Transverse colon (tissue), 4 donors: Measurements from ENCODE around the gene UBE2E2. TPM values are rescaled to one million over a fixed set of nuclear protein-coding genes. Genes with fewer than 3 reads are reported as not detected.

Source experiments
- DNase-seq: peaks from one replicate; pipeline ENCODE4 v3.0.0-alpha.2; 2019
- H3K27ac ChIP-seq, 4 donors: fragments of 200-600 bp; sonication (generic); 2 replicates each; pipeline ENCODE4 v1.5.1; 2016 to 2018; ENCODE audit warnings: inconsistent platforms in 4 of 4
- H3K27me3 ChIP-seq: fragments of 200-600 bp; sonication (generic); 2 replicates; pipeline ENCODE4 v1.5.1; 2017; ENCODE audit warnings: inconsistent platforms
- H3K36me3 ChIP-seq, 4 donors: fragments of 200-600 bp; sonication (generic); 2 replicates each; pipeline ENCODE4 v1.5.1; 2017 to 2019; ENCODE audit warnings: inconsistent platforms in 4 of 4
- H3K4me1 ChIP-seq, 4 donors: fragments of 200-600 bp; sonication (generic); 2 replicates each; pipeline ENCODE4 v1.5.1; 2017 to 2020; ENCODE audit warnings: inconsistent platforms in 4 of 4
- H3K4me3 ChIP-seq, 4 donors: fragments of 200-600 bp; sonication (generic); 1 replicate in 1 of 4; 2 replicates in 3 of 4; pipeline versions ENCODE4 v1.5.1 to v1.6.1; 2017 to 2019; ENCODE audit warnings: inconsistent platforms in 4 of 4
- H3K9me3 ChIP-seq, 2 donors: fragments of 200-600 bp; sonication (generic); 2 replicates each; pipeline ENCODE4 v1.5.1; 2017 to 2019; ENCODE audit warnings: inconsistent platforms in 2 of 2
- CTCF ChIP-seq, 5 experiments: fragments of 200-600 bp in 3 of 5; fragments of 450-650 bp in 2 of 5; sonication (generic) in 3 of 5; IDR thresholded peaks; 1 replicate in 2 of 5; 2 replicates in 3 of 5; pipeline ENCODE4 v1.5.1; 2016 to 2017; ENCODE audit warnings: antibody characterized with exemption in 5 of 5, inconsistent platforms in 3 of 5, mild to moderate bottlenecking in 2 of 5, moderate library complexity in 1 of 5
- EP300 ChIP-seq: sonication (generic); formaldehyde crosslinking; IDR thresholded peaks from one replicate; pipeline ENCODE4 v1.6.1; 2017; ENCODE audit warnings: antibody characterized with exemption, low read depth
- POLR2A ChIP-seq: fragments of 450-650 bp; IDR thresholded peaks from one replicate; pipeline ENCODE4 v1.6.1; 2016; ENCODE audit warnings: antibody characterized with exemption, mild to moderate bottlenecking, moderate library complexity
- POLR2AphosphoS5 ChIP-seq, 3 donors: sonication (generic); formaldehyde crosslinking; IDR thresholded peaks; one replicate each; pipeline ENCODE4 v1.6.1; 2016; ENCODE audit warnings: antibody characterized with exemption in 3 of 3
- WGBS, 2 donors: methylation state at CpG; one replicate each; pipeline ENCODE4 v1.1.5; 2018; ENCODE audit warnings: low coverage in 1 of 2; 5-methylcytosine and 5-hydroxymethylcytosine counted together
- in situ Hi-C, 4 donors: fragments of 200-750 bp; cut with MboI; loops; one replicate each; pipeline versions ENCODE4 v1.15.0 to v1.15.1; 2017; ENCODE audit warnings: low sequenced_read_pairs in 3 of 4, low pct_ligation_motif_present in 1 of 4, low pct_unique_long_range_greater_than_20kb in 1 of 4
- intact Hi-C: fragments of 100-400 bp; cut with DNase I; formaldehyde crosslinking; loops from one replicate; pipeline ENCODE4 v1.15.1; 2023; ENCODE audit warnings: low total_unique reads
- total RNA-seq, 4 donors: library from RNA; depleted of rRNA; stranded (reverse); fragments of >200 nt; gene quantifications; one replicate each; pipeline ENCODE4 v1.1.0, GENCODE V29; 2016

The UBE2E2 gene
- total RNA-seq, 4 donors from 2014 or later = 5.4 to 133 (median 7.6) TPM

GRCh38 chr3:23455775-23456174, 252.6 kb downstream of the UBE2E2 start:
- WGBS, 2 donors = 58 to 62% methylated on average over 2 of the region's 2 CpGs
- DNase-seq = no peak
- H3K27ac ChIP-seq = no peak overlapping the region
- TF ChIP-seq CTCF (IDR thresholded peaks at IDR 0.05) = no peak
- no peak for TF ChIP-seq POLR2AphosphoS5 (IDR thresholded peaks at IDR 0.05)
- no peak for TF ChIP-seq EP300
- no peak for TF ChIP-seq POLR2A
- intact Hi-C loops (no loop called here), in situ Hi-C loops (no loop called here)
- H3K36me3 ChIP-seq = no peaks in the 10 kb centered on the region
- H3K9me3 ChIP-seq = no peaks in the 10 kb centered on the region
- no peak overlapping the region for H3K4me3 ChIP-seq
- peaks cover 0 to 13% (median 2%) of the 10 kb centered on the region in 4 donors for H3K4me1 ChIP-seq
- no peaks in the 10 kb centered on the region for H3K27me3 ChIP-seq

GRCh38 chr3:23457697-23458096, 254.6 kb downstream of the UBE2E2 start:
- no peak for DNase-seq
- H3K9me3 ChIP-seq = no peaks in the 10 kb centered on the region
- no peak overlapping the region for H3K27ac ChIP-seq
- intact Hi-C loops (no loop called here), in situ Hi-C loops (no loop called here)
- H3K4me1 ChIP-seq = peaks cover 0 to 13% (median 2%) of the 10 kb centered on the region in 4 donors
- H3K4me3 ChIP-seq = no peak overlapping the region
- no peaks in the 10 kb centered on the region for H3K36me3 ChIP-seq
- WGBS, 2 donors = 83 to 98% methylated on average over 2 of the region's 2 CpGs
- no peaks in the 10 kb centered on the region for H3K27me3 ChIP-seq
- no peak for TF ChIP-seq EP300
- TF ChIP-seq CTCF (IDR thresholded peaks at IDR 0.05) = no peak
- no peak for TF ChIP-seq POLR2A
- TF ChIP-seq POLR2AphosphoS5 (IDR thresholded peaks at IDR 0.05) = no peak

GRCh38 chr3:23459465-23459864, 256.3 kb downstream of the UBE2E2 start:
- intact Hi-C loops (no loop called here), in situ Hi-C loops (no loop called here)
- peaks cover 0 to 13% (median 2%) of the 10 kb centered on the region in 4 donors for H3K4me1 ChIP-seq
- no peak for DNase-seq
- H3K9me3 ChIP-seq = no peaks in the 10 kb centered on the region
- no peaks in the 10 kb centered on the region for H3K27me3 ChIP-seq
- no peaks in the 10 kb centered on the region for H3K36me3 ChIP-seq
- TF ChIP-seq POLR2AphosphoS5 (IDR thresholded peaks at IDR 0.05) (no peak), CTCF (IDR thresholded peaks at IDR 0.05) (no peak), POLR2A (no peak), EP300 (no peak)
- no peak overlapping the region for H3K27ac ChIP-seq
- no peak overlapping the region for H3K4me3 ChIP-seq
- 61 to 76% methylated on average over 3 of the region's 3 CpGs for WGBS, 2 donors

GRCh38 chr3:23459889-23460546, 256.9 kb downstream of the UBE2E2 start:
- intact Hi-C loops = no loop called here

More at GRCh38 chr3:23459889-23460546, 256.9 kb downstream of the UBE2E2 start:
- TF ChIP-seq POLR2AphosphoS5 (IDR thresholded peaks at IDR 0.05) (no peak), POLR2A (no peak), CTCF (IDR thresholded peaks at IDR 0.05) (no peak), EP300 (no peak)
- Histone ChIP-seq H3K27ac (no peak overlapping the region), H3K27me3 (no peaks in the 10 kb centered on the region), H3K36me3 (no peaks in the 10 kb centered on the region), H3K4me3 (no peak overlapping the region), H3K9me3 (no peaks in the 10 kb centered on the region), H3K4me1 (peaks cover 0 to 8% (median 2%) of the 10 kb centered on the region in 4 donors)
- 76 to 78% methylated on average over 4 of the region's 4 CpGs for WGBS, 2 donors
- no peak for DNase-seq
- in situ Hi-C loops = no loop called here
